ENCODE data around the gene PTPRN2. TPM values are rescaled to one million over a fixed set of nuclear protein-coding genes. Genes with fewer than 3 reads are reported as not detected.

PTPRN2 gene
- polyA plus RNA-seq, 1 of the 3 experiments (the other 2 are of a cell fraction): 4.0 TPM

DNA sequence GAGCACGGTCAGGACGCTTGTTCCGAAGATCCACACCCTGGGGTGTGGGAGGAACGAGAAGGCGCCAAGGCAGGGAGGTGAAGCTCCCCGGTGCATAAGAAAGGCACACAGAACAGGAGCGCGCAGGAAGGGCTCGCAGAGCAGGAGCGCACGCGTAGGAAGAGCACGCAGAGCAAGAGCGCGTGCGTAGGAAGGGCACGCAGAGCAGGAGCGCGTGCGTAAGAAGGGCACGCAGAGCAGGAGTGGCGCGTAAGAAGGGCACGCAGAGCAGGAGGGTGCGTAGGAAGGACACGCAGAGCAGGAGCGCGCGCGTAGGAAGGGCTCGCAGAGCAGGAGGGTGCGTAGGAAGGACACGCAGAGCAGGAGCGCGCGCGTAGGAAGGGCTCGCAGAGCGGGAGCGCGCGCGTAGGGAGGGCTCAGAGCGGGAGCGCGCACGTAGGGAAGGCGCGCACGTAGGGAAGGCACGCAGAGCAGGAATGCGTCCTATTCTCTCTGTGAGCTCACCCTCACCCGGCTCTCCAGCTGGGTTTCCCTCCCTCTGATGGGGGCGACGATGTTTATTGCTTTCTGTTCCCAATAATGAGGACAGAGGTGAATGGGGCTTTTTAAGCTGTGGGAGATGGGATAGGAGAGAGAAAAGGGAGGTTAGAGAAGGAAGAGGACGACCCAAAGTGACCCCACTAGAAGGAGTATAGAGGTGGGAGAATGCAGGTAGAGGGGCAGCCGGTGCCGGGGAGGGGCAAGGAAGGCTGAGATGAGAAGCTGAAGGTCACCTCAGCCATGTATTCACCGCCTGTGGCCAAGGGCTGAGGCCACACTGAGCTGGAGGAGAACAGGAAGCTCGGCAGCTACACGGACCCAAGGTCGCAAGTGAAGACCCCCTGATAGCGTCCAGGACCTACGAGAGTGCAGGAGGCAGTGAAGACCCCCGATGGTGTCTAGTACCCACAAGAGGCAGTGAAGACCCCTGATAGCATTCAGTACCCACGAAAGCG, 423.2 kb downstream of the PTPRN2 start:
- TF ChIP-seq, protein P1, sequence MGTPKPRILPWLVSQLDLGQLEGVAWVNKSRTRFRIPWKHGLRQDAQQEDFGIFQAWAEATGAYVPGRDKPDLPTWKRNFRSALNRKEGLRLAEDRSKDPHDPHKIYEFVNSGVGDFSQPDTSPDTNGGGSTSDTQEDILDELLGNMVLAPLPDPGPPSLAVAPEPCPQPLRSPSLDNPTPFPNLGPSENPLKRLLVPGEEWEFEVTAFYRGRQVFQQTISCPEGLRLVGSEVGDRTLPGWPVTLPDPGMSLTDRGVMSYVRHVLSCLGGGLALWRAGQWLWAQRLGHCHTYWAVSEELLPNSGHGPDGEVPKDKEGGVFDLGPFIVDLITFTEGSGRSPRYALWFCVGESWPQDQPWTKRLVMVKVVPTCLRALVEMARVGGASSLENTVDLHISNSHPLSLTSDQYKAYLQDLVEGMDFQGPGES (IDR thresholded peaks at IDR 0.05; ENCODE audit: low read depth, low read length): no peak
- TF ChIP-seq NRF1 (IDR thresholded peaks at IDR 0.05; ENCODE audit: low read depth, low read length) (no peak), USF1 (IDR thresholded peaks at IDR 0.05; ENCODE audit: borderline replicate concordance, low read depth) (no peak), EZH2phosphoT487 (IDR thresholded peaks at IDR 0.05; ENCODE audit: borderline replicate concordance, low read depth) (no peak), RFX5 (IDR thresholded peaks at IDR 0.05; ENCODE audit: low read length) (no peak), PBX3 (IDR thresholded peaks at IDR 0.05) (no peak), JUND (IDR thresholded peaks at IDR 0.05) (no peak), TEAD4 (IDR thresholded peaks at IDR 0.05; ENCODE audit: borderline replicate concordance, insufficient read depth) (no peak), RXRA (IDR thresholded peaks at IDR 0.05; ENCODE audit: borderline replicate concordance, low read depth) (no peak), POLR2AphosphoS5 (IDR thresholded peaks at IDR 0.05; ENCODE audit: low read depth, low read length) (no peak), SMC3 (IDR thresholded peaks at IDR 0.05; ENCODE audit: low read depth, low read length) (no peak), TAF1 (IDR thresholded peaks at IDR 0.05; ENCODE audit: borderline replicate concordance, low read depth, low read length) (no peak)
- TF ChIP-seq, protein P2, sequence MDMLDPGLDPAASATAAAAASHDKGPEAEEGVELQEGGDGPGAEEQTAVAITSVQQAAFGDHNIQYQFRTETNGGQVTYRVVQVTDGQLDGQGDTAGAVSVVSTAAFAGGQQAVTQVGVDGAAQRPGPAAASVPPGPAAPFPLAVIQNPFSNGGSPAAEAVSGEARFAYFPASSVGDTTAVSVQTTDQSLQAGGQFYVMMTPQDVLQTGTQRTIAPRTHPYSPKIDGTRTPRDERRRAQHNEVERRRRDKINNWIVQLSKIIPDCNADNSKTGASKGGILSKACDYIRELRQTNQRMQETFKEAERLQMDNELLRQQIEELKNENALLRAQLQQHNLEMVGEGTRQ (IDR thresholded peaks at IDR 0.05; ENCODE audit: borderline replicate concordance, low read depth, low read length): no peak
- TF ChIP-seq, protein P3, sequence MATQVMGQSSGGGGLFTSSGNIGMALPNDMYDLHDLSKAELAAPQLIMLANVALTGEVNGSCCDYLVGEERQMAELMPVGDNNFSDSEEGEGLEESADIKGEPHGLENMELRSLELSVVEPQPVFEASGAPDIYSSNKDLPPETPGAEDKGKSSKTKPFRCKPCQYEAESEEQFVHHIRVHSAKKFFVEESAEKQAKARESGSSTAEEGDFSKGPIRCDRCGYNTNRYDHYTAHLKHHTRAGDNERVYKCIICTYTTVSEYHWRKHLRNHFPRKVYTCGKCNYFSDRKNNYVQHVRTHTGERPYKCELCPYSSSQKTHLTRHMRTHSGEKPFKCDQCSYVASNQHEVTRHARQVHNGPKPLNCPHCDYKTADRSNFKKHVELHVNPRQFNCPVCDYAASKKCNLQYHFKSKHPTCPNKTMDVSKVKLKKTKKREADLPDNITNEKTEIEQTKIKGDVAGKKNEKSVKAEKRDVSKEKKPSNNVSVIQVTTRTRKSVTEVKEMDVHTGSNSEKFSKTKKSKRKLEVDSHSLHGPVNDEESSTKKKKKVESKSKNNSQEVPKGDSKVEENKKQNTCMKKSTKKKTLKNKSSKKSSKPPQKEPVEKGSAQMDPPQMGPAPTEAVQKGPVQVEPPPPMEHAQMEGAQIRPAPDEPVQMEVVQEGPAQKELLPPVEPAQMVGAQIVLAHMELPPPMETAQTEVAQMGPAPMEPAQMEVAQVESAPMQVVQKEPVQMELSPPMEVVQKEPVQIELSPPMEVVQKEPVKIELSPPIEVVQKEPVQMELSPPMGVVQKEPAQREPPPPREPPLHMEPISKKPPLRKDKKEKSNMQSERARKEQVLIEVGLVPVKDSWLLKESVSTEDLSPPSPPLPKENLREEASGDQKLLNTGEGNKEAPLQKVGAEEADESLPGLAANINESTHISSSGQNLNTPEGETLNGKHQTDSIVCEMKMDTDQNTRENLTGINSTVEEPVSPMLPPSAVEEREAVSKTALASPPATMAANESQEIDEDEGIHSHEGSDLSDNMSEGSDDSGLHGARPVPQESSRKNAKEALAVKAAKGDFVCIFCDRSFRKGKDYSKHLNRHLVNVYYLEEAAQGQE (IDR thresholded peaks at IDR 0.05; ENCODE audit: low read depth, low read length): no peak
- TF ChIP-seq, protein P4, sequence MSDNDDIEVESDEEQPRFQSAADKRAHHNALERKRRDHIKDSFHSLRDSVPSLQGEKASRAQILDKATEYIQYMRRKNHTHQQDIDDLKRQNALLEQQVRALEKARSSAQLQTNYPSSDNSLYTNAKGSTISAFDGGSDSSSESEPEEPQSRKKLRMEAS (IDR thresholded peaks at IDR 0.05; ENCODE audit: low read depth): no peak
- no peak for DNase-seq
- H3K9me2 ChIP-seq: no peaks in the 10 kb centered on the region
- H3K4me2 ChIP-seq: no peak overlapping the region
- ChIA-PET POLR2A (no interaction called here), CTCF (interaction anchor here (1.1 kb wide), 1 partner anchor 9 kb away, joined by 3 read pairs; no protein-coding TSS in a partner anchor)
- no peaks in the 10 kb centered on the region for H3K36me3 ChIP-seq (replicated peaks in 1 of 2; ENCODE audit: control insufficient read depth in 1 of 2, insufficient read depth in 2 of 2, low read length in 1 of 2)
- H3K79me2 ChIP-seq (ENCODE audit: insufficient read depth): no peaks in the 10 kb centered on the region
- no peak overlapping the region for H2AFZ ChIP-seq (ENCODE audit: low read depth)
- H4K20me1 ChIP-seq (ENCODE audit: insufficient read depth): no peaks in the 10 kb centered on the region
- H3K27ac ChIP-seq (ENCODE audit: low read depth in 2 of 2, low read length in 1 of 2): no peak overlapping the region
- no peak overlapping the region for H3K9ac ChIP-seq
- 77% methylated on average over 67 of the region's 67 CpGs for WGBS (ENCODE audit: low lambda C conversion rate)
- H3F3A ChIP-seq (replicated peaks; ENCODE audit: insufficient read depth): no peaks in the 10 kb centered on the region
- H3K27me3 ChIP-seq (ENCODE audit: insufficient read depth): no peaks in the 10 kb centered on the region
- peaks cover 5% of the 10 kb centered on the region; the same call in 1 of the 2 replicates for H3K9me3 ChIP-seq
- no peaks in the 10 kb centered on the region for H3K4me1 ChIP-seq (ENCODE audit: control insufficient read depth in 1 of 2, insufficient read depth in 2 of 2, low read depth in 1 of 2, low read length in 1 of 2)
- no peak overlapping the region for H3K4me3 ChIP-seq (ENCODE audit: low read depth in 2 of 2, low read length in 1 of 2)
